Epithelial cell of esophagus (primary cell): ENCODE measurements around the gene DDX4.

Experiments used
- DNase-seq: peaks from one replicate; pipeline ENCODE4 v3.0.0; 2010; ENCODE audit warnings: low read depth
- H3K4me3 ChIP-seq: 2 replicates; pipeline ENCODE4 v1.5.1; 2011; ENCODE audit warnings: mild to moderate bottlenecking, low read length, control low read depth
- TF ChIP-seq, protein P1 (sequence below): IDR thresholded peaks from 2 replicates; pipeline ENCODE4 v1.5.1; 2011; ENCODE audit warnings: low read depth, mild to moderate bottlenecking, low read length, control low read depth, inconsistent platforms; ENCODE audit not compliant: insufficient read depth; ENCODE audit errors: missing control alignments

DDX4 gene

DNA sequence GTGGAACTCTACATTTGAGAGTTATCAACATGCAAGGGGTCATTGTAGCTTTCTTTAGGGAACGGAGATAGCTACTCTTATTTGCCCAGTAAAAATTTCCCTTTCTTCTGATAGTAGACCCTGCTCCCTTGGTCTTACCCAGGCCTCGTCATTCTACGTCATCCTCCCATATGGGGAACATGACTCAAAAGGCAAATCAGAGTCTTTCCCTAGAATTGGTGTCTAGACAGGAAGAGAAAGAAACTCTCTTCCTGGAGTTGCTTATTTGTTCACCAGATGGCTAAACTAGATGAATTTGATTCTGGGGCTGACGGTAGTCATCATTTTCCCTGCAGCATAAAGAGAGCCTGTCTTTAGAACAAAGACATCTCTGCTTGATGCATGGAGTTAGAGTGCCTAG, 13.6 kb upstream of the DDX4 start:
- TF ChIP-seq, protein P1, sequence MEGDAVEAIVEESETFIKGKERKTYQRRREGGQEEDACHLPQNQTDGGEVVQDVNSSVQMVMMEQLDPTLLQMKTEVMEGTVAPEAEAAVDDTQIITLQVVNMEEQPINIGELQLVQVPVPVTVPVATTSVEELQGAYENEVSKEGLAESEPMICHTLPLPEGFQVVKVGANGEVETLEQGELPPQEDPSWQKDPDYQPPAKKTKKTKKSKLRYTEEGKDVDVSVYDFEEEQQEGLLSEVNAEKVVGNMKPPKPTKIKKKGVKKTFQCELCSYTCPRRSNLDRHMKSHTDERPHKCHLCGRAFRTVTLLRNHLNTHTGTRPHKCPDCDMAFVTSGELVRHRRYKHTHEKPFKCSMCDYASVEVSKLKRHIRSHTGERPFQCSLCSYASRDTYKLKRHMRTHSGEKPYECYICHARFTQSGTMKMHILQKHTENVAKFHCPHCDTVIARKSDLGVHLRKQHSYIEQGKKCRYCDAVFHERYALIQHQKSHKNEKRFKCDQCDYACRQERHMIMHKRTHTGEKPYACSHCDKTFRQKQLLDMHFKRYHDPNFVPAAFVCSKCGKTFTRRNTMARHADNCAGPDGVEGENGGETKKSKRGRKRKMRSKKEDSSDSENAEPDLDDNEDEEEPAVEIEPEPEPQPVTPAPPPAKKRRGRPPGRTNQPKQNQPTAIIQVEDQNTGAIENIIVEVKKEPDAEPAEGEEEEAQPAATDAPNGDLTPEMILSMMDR: no peak
- no peak for DNase-seq

DNA sequence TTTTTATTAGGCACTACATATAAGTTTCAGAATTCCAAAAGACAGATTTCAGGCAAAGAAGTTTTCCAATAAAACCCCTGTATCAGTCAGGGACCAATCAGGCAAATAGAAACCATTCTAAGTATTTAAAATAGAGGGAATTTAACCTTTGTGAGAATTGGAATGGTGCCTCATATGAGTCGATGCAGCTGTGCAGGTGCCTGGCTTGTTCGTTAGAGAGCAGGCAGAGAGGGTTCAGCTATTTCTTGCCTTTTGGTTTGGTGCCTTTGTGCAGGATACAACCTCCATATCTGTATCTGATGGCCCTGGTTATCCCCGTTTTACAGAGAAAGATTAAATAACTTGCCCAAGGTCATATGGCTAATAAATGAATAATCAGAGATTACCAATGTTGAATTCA, 6.0 kb upstream of the DDX4 start:
- H3K4me3 ChIP-seq: no peak overlapping the region
- TF ChIP-seq, protein P1: no peak
- DNase-seq: no peak

More for the DNA sequence above, 13.6 kb upstream of the DDX4 start:
- no peak overlapping the region for H3K4me3 ChIP-seq

DNA sequence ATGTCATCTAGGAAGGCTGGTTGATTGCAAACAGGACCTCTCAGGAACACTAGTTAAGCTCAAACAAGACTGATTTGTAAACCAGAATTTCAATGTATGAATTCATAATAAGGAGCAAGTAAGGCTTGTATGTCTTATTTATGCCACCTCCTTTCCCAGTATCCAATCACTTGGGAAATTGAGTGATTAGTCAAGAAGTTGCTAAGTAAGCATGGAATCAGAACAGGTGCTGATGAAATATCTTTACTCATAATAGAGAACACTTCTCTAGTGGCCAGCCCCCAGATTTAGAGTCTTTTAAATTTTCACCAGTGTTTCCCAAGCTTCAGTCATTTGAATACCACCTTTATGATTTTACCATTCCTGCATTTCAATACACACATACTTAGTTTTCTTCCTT, 5.3 kb upstream of the DDX4 start:
- H3K4me3 ChIP-seq: no peak overlapping the region
- TF ChIP-seq, protein P1: no peak
- peak; percentile 34 for DNase-seq

DNA sequence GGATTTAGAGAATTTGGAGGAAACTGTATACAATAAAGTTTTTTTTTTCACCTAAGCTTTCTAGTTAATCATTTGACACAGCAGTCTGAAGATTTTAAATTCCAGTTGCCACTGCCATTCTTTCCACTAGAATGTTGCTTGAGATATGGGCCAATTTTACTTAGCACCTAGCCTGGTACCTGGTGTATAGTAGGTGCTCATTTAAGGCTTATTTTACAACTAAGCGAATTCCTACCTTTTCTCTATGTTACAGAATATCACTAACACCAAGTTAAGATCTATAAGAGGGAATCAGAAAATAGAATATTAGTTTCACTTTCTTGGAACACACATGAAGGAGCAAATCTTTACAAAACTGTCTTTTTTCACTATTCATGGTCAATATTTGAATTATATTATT, 3.2 kb upstream of the DDX4 start:
- no peak overlapping the region for H3K4me3 ChIP-seq
- TF ChIP-seq, protein P1: no peak
- DNase-seq: no peak

DNA sequence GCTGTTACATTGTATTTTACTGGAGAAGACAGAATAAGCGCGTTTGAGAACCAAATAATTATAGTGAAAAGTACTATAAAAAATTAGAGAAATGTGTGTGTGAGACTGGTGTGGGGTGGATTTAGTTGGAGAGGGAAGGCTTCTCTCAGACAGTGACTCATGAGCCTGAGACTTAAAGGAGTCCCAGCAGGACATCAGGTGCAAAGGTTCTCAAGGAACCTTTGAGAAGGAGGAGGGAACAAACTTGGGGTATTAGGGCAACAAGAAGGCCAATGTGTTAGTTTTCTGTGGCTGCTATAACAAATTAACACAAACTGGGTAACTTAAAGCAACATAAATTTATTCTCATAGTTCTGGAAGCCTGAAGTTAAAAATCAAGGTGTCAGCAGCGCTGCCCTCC, 4.9 kb downstream of the DDX4 start:
- H3K4me3 ChIP-seq: no peak overlapping the region
- TF ChIP-seq, protein P1: no peak
- DNase-seq: peak; percentile 10

DNA sequence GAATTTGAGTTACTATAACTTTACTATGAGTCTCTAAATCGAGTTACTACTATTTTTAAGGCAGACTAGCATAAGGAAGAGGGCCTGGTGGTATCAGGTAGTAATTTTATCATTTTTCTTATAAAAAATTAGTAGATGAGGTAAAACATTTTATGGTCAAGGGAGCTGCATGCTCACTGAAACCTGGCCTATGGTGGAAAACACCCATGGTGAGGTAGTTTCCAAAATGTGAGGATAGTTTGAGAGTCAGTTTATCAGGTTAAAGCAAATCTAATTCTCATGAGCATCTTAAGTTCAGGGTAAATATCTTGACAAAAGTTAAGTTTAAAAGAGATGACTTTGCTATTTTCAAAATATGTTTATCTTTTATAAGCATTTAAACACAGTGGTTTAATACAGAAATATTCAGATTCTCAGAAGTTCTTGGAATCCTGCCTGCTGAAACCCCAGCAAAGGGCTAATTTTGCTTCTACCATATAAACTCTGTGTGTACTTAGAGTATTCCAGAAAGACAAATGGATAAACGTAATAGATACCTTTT, 10.0 kb downstream of the DDX4 start:
- no peak for DNase-seq
- TF ChIP-seq, protein P1: no peak
- no peak overlapping the region for H3K4me3 ChIP-seq

DNA sequence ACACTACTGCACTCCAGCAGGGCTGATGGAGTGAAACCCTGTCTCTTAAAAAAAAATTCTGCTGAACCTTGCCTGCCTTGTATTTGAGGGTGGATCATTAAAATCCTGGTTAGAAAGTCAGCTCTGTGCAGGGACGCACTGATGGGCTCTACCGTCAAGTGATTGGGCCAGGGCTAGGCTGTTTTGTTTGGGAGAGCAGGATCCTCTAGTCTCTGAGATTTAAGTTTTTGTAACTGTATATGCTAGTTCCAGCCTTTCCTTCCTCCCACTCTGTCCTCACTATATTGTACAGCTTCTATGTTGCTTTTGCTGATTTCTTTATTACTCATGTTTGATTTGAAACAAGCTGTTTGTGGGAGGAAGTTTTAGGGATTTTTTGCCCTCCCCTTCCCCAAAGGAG, 11.5 kb downstream of the DDX4 start:
- no peak for DNase-seq
- TF ChIP-seq, protein P1: no peak
- H3K4me3 ChIP-seq: no peak overlapping the region
